T-cell (primary cell): Measurements from ENCODE around the gene INCA1. TPM values are rescaled to one million over a fixed set of nuclear protein-coding genes. Genes with fewer than 3 reads are reported as not detected.
"Not testable (repeated sequence)": the region's sequence is repeated elsewhere in the genome, so short reads cannot be mapped to it uniquely, and the experiment has no call there.

Source experiments
- ATAC-seq, 4 experiments: fragments of 200-7000 bp in 3 of 4; fragments of 150-1000 bp in 1 of 4; cut with Tn5 transposase; replicated peaks in 1 of 4; 1 replicate in 3 of 4; 2 replicates in 1 of 4; pipeline ENCODE4 v1.10.0; 2021; ENCODE audit warnings: moderate library complexity in 3 of 4, mild to moderate bottlenecking in 2 of 4, moderate number of reproducible peaks in 1 of 4
- CTCF ChIA-PET, 2 donors: fragments of 300-600 bp; sonication (Branson Sonifier 250); formaldehyde crosslinking; loops; one replicate each; lab custom pipeline; 2022; ENCODE audit warnings: antibody characterized with exemption in 2 of 2; lab: Charles Lee
- POLR2A ChIA-PET, 2 donors: fragments of 300-600 bp; sonication (Branson Sonifier 250); formaldehyde crosslinking; loops; one replicate each; lab custom pipeline; 2022; ENCODE audit warnings: antibody characterized with exemption in 2 of 2; lab: Charles Lee
- DNase-seq, 35 experiments: peaks; one replicate each; pipeline versions ENCODE4 v3.0.0 to v3.0.0-alpha.2; 2013 to 2023
- H3K27ac ChIP-seq: one replicate; pipeline ENCODE4 v1.5.1; 2013; ENCODE audit warnings: low read length
- H3K27me3 ChIP-seq, 2 experiments: replicated peaks in 1 of 2; 1 replicate in 1 of 2; 2 replicates in 1 of 2; pipeline versions ENCODE4 v1.6.1 to v1.7.0; 2013; ENCODE audit warnings: low read length in 1 of 2, mixed read lengths in 1 of 2; ENCODE audit not compliant: control insufficient read depth in 2 of 2, insufficient read depth in 2 of 2; ENCODE audit errors: extremely low read depth in 1 of 2
- H3K36me3 ChIP-seq, 2 donors: 1 replicate in 1 of 2; 2 replicates in 1 of 2; pipeline versions ENCODE4 v1.6.1 to v1.7.0; 2013; ENCODE audit warnings: low read length in 1 of 2; ENCODE audit not compliant: control insufficient read depth in 2 of 2, insufficient read depth in 1 of 2; ENCODE audit errors: extremely low read depth in 1 of 2
- H3K4me1 ChIP-seq, 2 experiments: 1 replicate in 1 of 2; 2 replicates in 1 of 2; pipeline versions ENCODE4 v1.6.1 to v1.7.0; 2013; ENCODE audit warnings: low read length in 2 of 2, mixed read lengths in 1 of 2; ENCODE audit not compliant: insufficient read depth in 2 of 2, control insufficient read depth in 1 of 2; ENCODE audit errors: extremely low read depth in 1 of 2
- H3K4me3 ChIP-seq, 2 donors: 1 replicate in 1 of 2; 2 replicates in 1 of 2; pipeline versions ENCODE4 v1.5.1 to v1.7.0; 2013; ENCODE audit warnings: mild to moderate bottlenecking in 2 of 2, low read length in 1 of 2, moderate library complexity in 1 of 2; ENCODE audit not compliant: control insufficient read depth in 1 of 2; ENCODE audit errors: extremely low read depth in 1 of 2
- H3K9me3 ChIP-seq: 2 replicates; pipeline ENCODE4 v1.7.0; 2013
- H3K27ac Mint-ChIP-seq, 2 donors: one replicate each; pipeline ENCODE4 v1.8.0; 2020 to 2021; ENCODE audit warnings: mild to moderate bottlenecking in 2 of 2, mixed read lengths in 2 of 2
- H3K27me3 Mint-ChIP-seq, 2 donors: one replicate each; pipeline ENCODE4 v1.8.0; 2021 to 2022; ENCODE audit warnings: mixed read lengths in 2 of 2
- H3K36me3 Mint-ChIP-seq: one replicate; pipeline ENCODE4 v1.8.0; 2021; ENCODE audit warnings: mixed read lengths
- H3K4me1 Mint-ChIP-seq, 3 donors: one replicate each; pipeline ENCODE4 v1.8.0; 2020 to 2022; ENCODE audit warnings: mixed read lengths in 3 of 3, mild to moderate bottlenecking in 1 of 3
- H3K4me3 Mint-ChIP-seq, 3 donors: one replicate each; pipeline ENCODE4 v1.8.0; 2020 to 2022; ENCODE audit warnings: mild to moderate bottlenecking in 3 of 3, mixed read lengths in 3 of 3, moderate library complexity in 3 of 3
- H3K9me3 Mint-ChIP-seq, 3 donors: one replicate each; pipeline ENCODE4 v1.8.0; 2020 to 2022; ENCODE audit warnings: mixed read lengths in 3 of 3
- WGBS: methylation state at CpG from one replicate; pipeline ENCODE4 v1.1.5; 2013; ENCODE audit warnings: missing lambda C conversion rate; ENCODE audit not compliant: insufficient coverage; 5-methylcytosine and 5-hydroxymethylcytosine counted together
- total RNA-seq, 35 experiments: library from RNA in 6 of 35; stranded (reverse) in 6 of 35; fragments of 120-200 nt in 1 of 35; gene quantifications; one replicate each; pipeline versions ENCODE4 v1.2.1 to v1.2.4 and lab custom pipeline; 2013 to 2026

Gene INCA1
- total RNA-seq, 5 donors from 2014 or later (not counting 1 experiment from before 2014, with no cell fraction given) = 0.38 to 0.43 TPM; not detected in 3

DNA sequence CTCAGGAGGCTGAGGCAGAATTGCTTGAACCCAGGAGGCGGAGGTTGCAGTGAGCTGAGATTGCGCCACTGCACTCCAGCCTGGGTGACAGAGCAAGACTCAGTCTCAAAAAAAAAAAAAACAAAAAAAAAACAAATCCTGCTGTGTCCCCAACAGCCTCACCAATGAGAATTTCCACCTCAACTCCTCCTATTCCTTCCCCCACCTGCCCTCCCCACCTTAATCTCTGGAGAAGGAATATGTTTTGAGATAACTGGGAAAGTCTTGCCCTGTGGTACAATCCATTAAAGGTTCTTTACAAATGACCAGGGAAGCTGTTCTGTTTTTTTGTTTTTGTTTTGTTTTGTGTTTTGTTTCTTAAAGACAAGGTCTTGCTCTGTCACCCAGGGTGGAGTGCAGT is 32.8 kb upstream of the INCA1 start:
- H3K36me3 Mint-ChIP-seq, DNase-seq, ATAC-seq, H3K36me3 ChIP-seq, H3K27ac ChIP-seq, H3K4me3 ChIP-seq, H3K27me3 Mint-ChIP-seq, H3K9me3 Mint-ChIP-seq, H3K9me3 ChIP-seq, H3K4me3 Mint-ChIP-seq: not testable (repeated sequence)
- H3K4me1 Mint-ChIP-seq = peaks cover 25 to 29% (median 26%) of the 10 kb centered on the region in 3 donors
- WGBS = no CpG with 5 or more reads among the region's 2 CpGs
- H3K27me3 ChIP-seq = peaks cover 0 to 14% of the 10 kb centered on the region in 2 experiments
- POLR2A ChIA-PET = interaction anchor here in 1 of 2 donors (0.6 kb wide), 1 partner anchor 172 kb away, joined by 6 read pairs; no protein-coding TSS in a partner anchor
- peak overlapping the region; percentile 91 for H3K27ac Mint-ChIP-seq
- CTCF ChIA-PET = interaction anchor here (0.6 to 3.1 kb wide), 6 partner anchors 15 to 656 kb away, joined by 3 to 13 read pairs (median 10); no protein-coding TSS in a partner anchor
- H3K4me1 ChIP-seq = peaks cover 10 to 29% of the 10 kb centered on the region in 2 experiments

DNA sequence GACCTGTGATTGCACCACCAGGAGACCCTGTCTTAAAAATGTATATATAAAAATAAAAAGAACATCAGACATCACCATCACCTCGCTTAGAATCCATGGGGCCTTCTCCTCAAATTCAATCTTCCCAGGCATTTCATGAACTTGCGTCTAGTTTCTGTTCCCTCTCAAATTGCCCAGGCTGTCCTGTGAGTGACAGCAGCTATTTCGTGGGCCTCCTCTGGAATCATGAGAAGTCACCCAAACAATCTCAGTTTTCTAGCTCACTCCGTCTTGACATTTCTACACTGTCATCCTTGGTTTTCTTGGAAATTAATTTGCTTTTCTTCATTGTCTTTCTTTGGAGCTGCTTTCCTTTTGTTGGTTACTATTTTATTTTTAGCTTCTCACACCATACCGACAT is 30.6 kb upstream of the INCA1 start:
- no peaks in the 10 kb centered on the region for H3K9me3 Mint-ChIP-seq
- DNase-seq = no peak
- H3K27ac ChIP-seq = no peak overlapping the region
- no peaks in the 10 kb centered on the region for H3K9me3 ChIP-seq
- no peak overlapping the region for H3K4me3 ChIP-seq
- no peak for ATAC-seq
- H3K27ac Mint-ChIP-seq = no peak overlapping the region
- ChIA-PET CTCF (interaction anchor here in 1 of 2 donors (0.6 to 1.6 kb wide), 4 partner anchors 21 to 187 kb away, joined by 3 to 9 read pairs (median 4); no protein-coding TSS in a partner anchor), POLR2A (no interaction called here)
- H3K4me1 ChIP-seq = peaks cover 10 to 24% of the 10 kb centered on the region in 2 experiments
- H3K4me1 Mint-ChIP-seq = peaks cover 24 to 26% (median 25%) of the 10 kb centered on the region in 3 donors
- WGBS = 74% methylated on average over 2 of the region's 5 CpGs
- H3K36me3 Mint-ChIP-seq = peaks cover 3% of the 10 kb centered on the region
- no peaks in the 10 kb centered on the region for H3K27me3 Mint-ChIP-seq
- no peak overlapping the region for H3K4me3 Mint-ChIP-seq
- peaks cover 3 to 4% of the 10 kb centered on the region in 2 donors for H3K36me3 ChIP-seq
- no peaks in the 10 kb centered on the region for H3K27me3 ChIP-seq

DNA sequence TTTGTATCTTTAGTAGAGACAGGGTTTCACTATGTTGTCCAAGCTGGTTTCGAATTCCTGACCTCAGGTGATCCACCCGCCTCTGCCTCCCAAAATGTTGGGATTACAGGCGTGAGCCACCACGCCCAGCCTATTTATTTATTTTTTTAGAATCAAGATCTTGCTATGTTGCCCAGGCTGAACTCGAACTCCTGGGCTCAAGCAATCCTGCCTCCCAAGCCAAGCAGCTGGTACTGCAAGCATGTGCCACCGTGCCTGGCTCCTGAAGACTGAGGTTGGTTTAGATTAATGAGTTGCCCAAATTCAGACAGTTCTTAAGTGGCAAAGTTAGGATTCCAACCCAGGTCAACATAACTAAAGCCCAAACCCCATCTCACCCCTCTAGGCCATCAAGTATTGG is 30.0 kb upstream of the INCA1 start:
- no peak overlapping the region for H3K27ac Mint-ChIP-seq
- H3K9me3 ChIP-seq = no peaks in the 10 kb centered on the region
- H3K9me3 Mint-ChIP-seq = no peaks in the 10 kb centered on the region
- no peak for ATAC-seq
- peaks cover 3% of the 10 kb centered on the region for H3K36me3 Mint-ChIP-seq
- WGBS = 94% methylated on average over 4 of the region's 6 CpGs
- H3K4me1 ChIP-seq = peaks cover 10 to 18% of the 10 kb centered on the region in 2 experiments
- H3K4me1 Mint-ChIP-seq = peaks cover 19 to 21% (median 21%) of the 10 kb centered on the region in 3 donors
- no peak overlapping the region for H3K4me3 Mint-ChIP-seq
- H3K27me3 Mint-ChIP-seq = no peaks in the 10 kb centered on the region
- H3K4me3 ChIP-seq = no peak overlapping the region
- peaks cover 3 to 7% of the 10 kb centered on the region in 2 donors for H3K36me3 ChIP-seq
- ChIA-PET POLR2A (no interaction called here), CTCF (interaction anchor here in 1 of 2 donors (0.9 to 1.6 kb wide), 2 partner anchors 22 to 36 kb away, joined by 5 to 9 read pairs; no protein-coding TSS in a partner anchor)
- H3K27me3 ChIP-seq = no peaks in the 10 kb centered on the region
- H3K27ac ChIP-seq = no peak overlapping the region
- no peak for DNase-seq

DNA sequence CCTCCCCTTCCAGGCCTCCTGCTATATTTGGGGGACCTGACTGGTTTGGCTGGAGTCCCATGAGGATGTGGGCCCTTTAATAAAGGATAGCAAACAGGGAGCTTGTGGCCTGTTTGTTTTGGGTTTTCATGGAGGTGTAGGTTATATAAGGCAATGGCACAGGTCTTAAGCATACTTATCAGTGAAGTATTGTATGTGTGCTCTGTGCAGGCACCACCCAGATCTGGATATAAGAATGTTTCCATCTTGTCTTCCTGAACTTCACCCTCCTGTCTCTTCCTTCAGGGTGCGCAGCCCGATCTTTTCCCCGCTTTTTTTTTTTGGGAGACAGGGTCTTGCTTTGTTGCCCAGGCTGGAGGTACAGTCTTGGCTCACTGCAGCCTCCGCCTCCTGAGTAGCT is 27.3 kb upstream of the INCA1 start:
- no peaks in the 10 kb centered on the region for H3K27me3 ChIP-seq
- Mint-ChIP-seq H3K4me3 (no peak overlapping the region), H3K36me3 (peaks cover 18% of the 10 kb centered on the region), H3K27ac (peak overlapping the region; percentile 8 to 51), H3K27me3 (no peaks in the 10 kb centered on the region), H3K9me3 (no peaks in the 10 kb centered on the region), H3K4me1 (peaks cover 2 to 4% (median 3%) of the 10 kb centered on the region in 3 donors)
- H3K27ac ChIP-seq = no peak overlapping the region
- no peaks in the 10 kb centered on the region for H3K4me1 ChIP-seq
- H3K9me3 ChIP-seq = no peaks in the 10 kb centered on the region
- no peak overlapping the region for H3K4me3 ChIP-seq
- ATAC-seq = no peak
- ChIA-PET POLR2A (no interaction called here), CTCF (interaction anchor here in 1 of 2 donors (0.6 kb wide), 1 partner anchor 25 kb away, joined by 4 read pairs; no protein-coding TSS in a partner anchor)
- 100% methylated on average over 3 of the region's 4 CpGs for WGBS
- no peak for DNase-seq
- H3K36me3 ChIP-seq = peaks cover 3 to 24% of the 10 kb centered on the region in 2 donors

DNA sequence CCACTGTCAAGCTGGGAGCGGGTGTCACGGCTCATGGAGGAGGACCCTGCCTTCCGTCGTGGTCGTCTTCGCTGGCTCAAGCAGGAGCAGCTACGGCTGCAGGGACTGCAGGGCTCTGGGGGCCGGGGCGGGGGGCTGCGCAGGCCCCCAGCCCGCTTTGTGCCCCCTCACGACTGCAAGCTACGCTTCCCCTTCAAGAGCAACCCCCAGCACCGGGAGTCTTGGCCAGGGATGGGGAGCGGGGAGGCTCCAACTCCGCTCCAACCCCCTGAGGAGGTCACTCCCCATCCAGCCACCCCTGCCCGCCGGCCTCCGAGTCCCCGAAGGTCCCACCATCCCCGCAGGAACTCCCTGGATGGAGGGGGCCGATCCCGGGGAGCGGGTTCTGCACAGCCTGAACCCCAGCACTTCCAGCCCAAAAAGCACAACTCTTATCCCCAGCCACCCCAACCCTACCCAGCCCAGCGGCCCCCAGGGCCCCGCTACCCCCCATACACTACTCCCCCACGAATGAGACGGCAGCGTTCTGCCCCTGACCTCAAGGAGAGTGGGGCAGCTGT is 26.3 kb upstream of the INCA1 start:
- ATAC-seq = no peak
- WGBS = 94% methylated on average over 18 of the region's 29 CpGs
- Mint-ChIP-seq H3K27ac (no peak overlapping the region), H3K27me3 (no peaks in the 10 kb centered on the region), H3K4me3 (no peak overlapping the region), H3K9me3 (no peaks in the 10 kb centered on the region), H3K36me3 (peaks cover 18% of the 10 kb centered on the region), H3K4me1 (peaks cover 9 to 13% (median 10%) of the 10 kb centered on the region in 3 donors)
- Histone ChIP-seq H3K27me3 (no peaks in the 10 kb centered on the region), H3K36me3 (peaks cover 3 to 27% of the 10 kb centered on the region in 2 donors), H3K4me1 (no peaks in the 10 kb centered on the region), H3K4me3 (no peak overlapping the region), H3K27ac (no peak overlapping the region), H3K9me3 (no peaks in the 10 kb centered on the region)
- no peak for DNase-seq
- ChIA-PET POLR2A (no interaction called here), CTCF (no interaction called here)

DNA sequence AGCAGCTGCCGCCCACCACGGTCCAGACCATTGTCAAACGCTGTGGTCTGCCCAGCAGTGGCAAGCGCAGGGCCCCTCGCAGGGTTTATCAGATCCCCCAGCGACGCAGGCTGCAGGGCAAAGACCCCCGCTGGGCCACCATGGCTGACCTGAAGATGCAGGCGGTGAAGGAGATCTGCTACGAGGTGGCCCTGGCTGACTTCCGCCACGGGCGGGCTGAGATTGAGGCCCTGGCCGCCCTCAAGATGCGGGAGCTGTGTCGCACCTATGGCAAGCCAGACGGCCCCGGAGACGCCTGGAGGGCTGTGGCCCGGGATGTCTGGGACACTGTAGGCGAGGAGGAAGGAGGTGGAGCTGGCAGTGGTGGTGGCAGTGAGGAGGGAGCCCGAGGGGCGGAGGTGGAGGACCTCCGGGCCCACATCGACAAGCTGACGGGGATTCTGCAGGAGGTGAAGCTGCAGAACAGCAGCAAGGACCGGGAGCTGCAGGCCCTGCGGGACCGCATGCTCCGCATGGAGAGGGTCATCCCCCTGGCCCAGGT is 24.9 kb upstream of the INCA1 start:
- H3K36me3 Mint-ChIP-seq = peaks cover 18% of the 10 kb centered on the region
- no peak overlapping the region for H3K4me3 Mint-ChIP-seq
- WGBS = 93% methylated on average over 25 of the region's 30 CpGs
- Histone ChIP-seq H3K27me3 (no peaks in the 10 kb centered on the region), H3K9me3 (no peaks in the 10 kb centered on the region), H3K36me3 (peaks cover 3 to 29% of the 10 kb centered on the region in 2 donors), H3K4me3 (no peak overlapping the region), H3K27ac (no peak overlapping the region), H3K4me1 (no peaks in the 10 kb centered on the region)
- H3K9me3 Mint-ChIP-seq = no peaks in the 10 kb centered on the region
- ChIA-PET POLR2A (no interaction called here), CTCF (no interaction called here)
- H3K4me1 Mint-ChIP-seq = peaks cover 9 to 14% (median 10%) of the 10 kb centered on the region in 3 donors
- ATAC-seq = no peak
- no peak overlapping the region for H3K27ac Mint-ChIP-seq
- no peaks in the 10 kb centered on the region for H3K27me3 Mint-ChIP-seq
- no peak for DNase-seq
